B cell (primary cell): ENCODE results near the gene HMGN3. TPM values are rescaled to one million over a fixed set of nuclear protein-coding genes. Genes with fewer than 3 reads are reported as not detected.

Experiments
- ATAC-seq: fragments of 200-7000 bp; cut with Tn5 transposase; one replicate; pipeline ENCODE4 v1.10.0; 2021; ENCODE audit warnings: low read depth, mild to moderate bottlenecking, moderate number of reproducible peaks, moderate library complexity
- CTCF ChIA-PET: fragments of 350-600 bp; sonication (Branson Sonifier 250); formaldehyde crosslinking; loops from one replicate; lab custom pipeline; 2021; ENCODE audit warnings: antibody characterized with exemption, inconsistent platforms; lab: Charles Lee
- POLR2A ChIA-PET: fragments of 350-600 bp; sonication (Branson Sonifier 250); formaldehyde crosslinking; loops from one replicate; lab custom pipeline; 2021; ENCODE audit warnings: antibody characterized with exemption; lab: Charles Lee
- DNase-seq: peaks from one replicate; pipeline ENCODE4 v3.0.0; 2013
- H2AFZ ChIP-seq: 2 replicates; pipeline ENCODE4 v1.6.1; 2012; ENCODE audit warnings: mild to moderate bottlenecking, low read depth, low read length; ENCODE audit not compliant: insufficient read depth, poor library complexity, severe bottlenecking
- H3K27ac ChIP-seq, 2 donors: 1 replicate in 1 of 2; 2 replicates in 1 of 2; pipeline ENCODE4 v1.5.1; 2012 to 2013; ENCODE audit warnings: low read length in 2 of 2, mild to moderate bottlenecking in 2 of 2, moderate library complexity in 1 of 2
- H3K27me3 ChIP-seq, 4 experiments: fragments of 200-600 bp in 1 of 4; sonication (generic) in 1 of 4; replicated peaks in 1 of 4; 1 replicate in 2 of 4; 2 replicates in 2 of 4; pipeline versions ENCODE4 v1.6.1 to v1.7.0; 2013 to 2016; ENCODE audit warnings: low read length in 3 of 4, mild to moderate bottlenecking in 2 of 4, mixed read lengths in 1 of 4, moderate library complexity in 1 of 4; ENCODE audit not compliant: insufficient read depth in 4 of 4, control insufficient read depth in 3 of 4; ENCODE audit errors: control extremely low read depth in 1 of 4
- H3K36me3 ChIP-seq, 2 experiments: replicated peaks in 1 of 2; 1 replicate in 1 of 2; 2 replicates in 1 of 2; pipeline versions ENCODE4 v1.6.1 to v1.7.1; 2013; ENCODE audit warnings: low read length in 1 of 2; ENCODE audit not compliant: insufficient read depth in 2 of 2, control insufficient read depth in 1 of 2; ENCODE audit errors: control extremely low read depth in 1 of 2, extremely low read depth in 1 of 2
- H3K4me1 ChIP-seq, 2 donors: fragments of 200-600 bp in 1 of 2; sonication (generic) in 1 of 2; 1 replicate in 1 of 2; 2 replicates in 1 of 2; pipeline versions ENCODE4 v1.5.1 to v1.6.1; 2013 to 2017; ENCODE audit warnings: low read length in 2 of 2; ENCODE audit not compliant: control insufficient read depth in 2 of 2, insufficient read depth in 2 of 2
- H3K4me2 ChIP-seq: replicated peaks from 2 replicates; pipeline ENCODE3; 2012; ENCODE audit warnings: mild to moderate bottlenecking, low read depth, low read length; ENCODE audit not compliant: poor library complexity, severe bottlenecking
- H3K4me3 ChIP-seq, 5 experiments: fragments of 200-600 bp in 1 of 5; sonication (generic) in 1 of 5; 1 replicate in 3 of 5; 2 replicates in 2 of 5; pipeline versions ENCODE4 v1.5.1 to v1.7.0; 2011 to 2016; ENCODE audit warnings: low read length in 4 of 5, mild to moderate bottlenecking in 4 of 5, low read depth in 2 of 5, control low read depth in 1 of 5, moderate library complexity in 1 of 5; ENCODE audit not compliant: insufficient read depth in 1 of 5; ENCODE audit errors: control extremely low read depth in 1 of 5, extremely low read depth in 1 of 5
- H3K79me2 ChIP-seq: fragments of 200-600 bp; sonication (generic); one replicate; pipeline ENCODE4 v1.6.0; 2016; ENCODE audit warnings: low read length; ENCODE audit not compliant: control insufficient read depth, insufficient read depth
- H3K9ac ChIP-seq: fragments of 200-600 bp; sonication (generic); 2 replicates; pipeline ENCODE4 v1.6.1; 2017; ENCODE audit warnings: mild to moderate bottlenecking, low read length, moderate library complexity
- H3K9me3 ChIP-seq, 3 donors: one replicate each; pipeline versions ENCODE4 v1.6.1 to v1.7.1; 2013; ENCODE audit warnings: low read length in 2 of 3; ENCODE audit not compliant: control insufficient read depth in 2 of 3, insufficient read depth in 1 of 3; ENCODE audit errors: control extremely low read depth in 1 of 3
- H4K20me1 ChIP-seq: 2 replicates; pipeline ENCODE4 v1.6.0; 2012; ENCODE audit warnings: mild to moderate bottlenecking, low read length; ENCODE audit not compliant: insufficient read depth, control insufficient read depth, poor library complexity, severe bottlenecking
- H3K27ac Mint-ChIP-seq: one replicate; pipeline ENCODE4 v1.8.0; 2021; ENCODE audit warnings: mixed read lengths
- H3K27me3 Mint-ChIP-seq: one replicate; pipeline ENCODE4 v1.8.0; 2021; ENCODE audit warnings: mixed read lengths
- H3K4me1 Mint-ChIP-seq: one replicate; pipeline ENCODE4 v1.8.0; 2021; ENCODE audit warnings: mixed read lengths
- H3K4me3 Mint-ChIP-seq: one replicate; pipeline ENCODE4 v1.8.0; 2021; ENCODE audit warnings: mixed read lengths
- H3K9me3 Mint-ChIP-seq: one replicate; pipeline ENCODE4 v1.8.0; 2022; ENCODE audit warnings: mixed read lengths; ENCODE audit not compliant: insufficient read depth
- CTCF ChIP-seq: fragments of 200-600 bp; IDR thresholded peaks from one replicate; pipeline ENCODE4 v1.8.0; 2022; ENCODE audit warnings: antibody characterized with exemption, mild to moderate bottlenecking
- EZH2 ChIP-seq: IDR thresholded peaks from 2 replicates; pipeline ENCODE4 v1.6.1; 2012; ENCODE audit warnings: borderline replicate concordance, low read depth, mild to moderate bottlenecking, moderate library complexity, low read length; ENCODE audit not compliant: insufficient read depth, poor library complexity, severe bottlenecking
- WGBS: methylation state at CpG from one replicate; pipeline ENCODE4 v1.1.5; 2013; ENCODE audit warnings: missing lambda C conversion rate; ENCODE audit not compliant: insufficient coverage; 5-methylcytosine and 5-hydroxymethylcytosine counted together
- intact Hi-C: fragments of 100-400 bp; cut with micrococcal nuclease; formaldehyde crosslinking; loops from one replicate; pipeline ENCODE4 v1.10.0; 2022
- polyA plus RNA-seq: library from polyadenylated mRNA; depleted of rRNA; stranded (reverse); fragments of >200 nt; gene quantifications from 2 replicates; pipeline ENCODE4 v1.2.3, GENCODE V29; 2012
- total RNA-seq, 2 donors: library from RNA; stranded (reverse); fragments of 120-200 nt in 1 of 2; gene quantifications; 1 replicate in 1 of 2; 2 replicates in 1 of 2; pipeline versions ENCODE4 v1.2.3 to v1.2.4, GENCODE V29; 2013 to 2022

HMGN3 gene
- total and polyA plus RNA-seq, 2 donors (not counting 1 experiment from before 2014, with no cell fraction given): 40.1 to 44.3 TPM

GRCh38 chr6:79168695-79168980 lies 65.8 kb downstream of the HMGN3 start:
- H3K4me2 ChIP-seq: no peak overlapping the region
- WGBS: 90% methylated on average over 2 of the region's 2 CpGs

More at GRCh38 chr6:79168695-79168980, 65.8 kb downstream of the HMGN3 start:
- Histone ChIP-seq H3K9me3 (no peaks in the 10 kb centered on the region), H3K4me1 (no peaks in the 10 kb centered on the region), H3K27ac (no peak overlapping the region), H3K27me3 (no peaks in the 10 kb centered on the region), H3K79me2 (no peaks in the 10 kb centered on the region), H4K20me1 (no peaks in the 10 kb centered on the region), H3K9ac (no peak overlapping the region), H3K36me3 (no peaks in the 10 kb centered on the region), H3K4me3 (no peak overlapping the region), H2AFZ (no peak overlapping the region)
- Mint-ChIP-seq H3K4me1 (no peaks in the 10 kb centered on the region), H3K27me3 (peaks cover 18% of the 10 kb centered on the region), H3K27ac (no peak overlapping the region), H3K9me3 (no peaks in the 10 kb centered on the region), H3K4me3 (no peak overlapping the region)
- TF ChIP-seq EZH2 (no peak), CTCF (no peak)
- DNase-seq (no peak), ATAC-seq (no peak)
- CTCF ChIA-PET: no interaction called here
- intact Hi-C loops: no loop called here
- POLR2A ChIA-PET: no interaction called here
